Lower leg skin (tissue), 4 donors: Measurements from ENCODE around the gene MAP4K3. TPM values are rescaled to one million over a fixed set of nuclear protein-coding genes. Genes with fewer than 3 reads are reported as not detected.

ENCODE experiments used
- DNase-seq, 2 donors: peaks; one replicate each; pipeline ENCODE4 v3.0.0-alpha.2; 2019; ENCODE audit warnings: low spot score in 2 of 2
- H3K4me3 ChIP-seq: fragments of 200-600 bp; sonication (generic); 2 replicates; pipeline ENCODE4 v1.5.1; 2017; ENCODE audit warnings: mild to moderate bottlenecking, low read depth; ENCODE audit not compliant: poor library complexity, severe bottlenecking
- POLR2A ChIP-seq, 2 donors: fragments of 450-650 bp; IDR thresholded peaks; one replicate each; pipeline ENCODE4 v1.6.1; 2016 to 2017; ENCODE audit warnings: antibody characterized with exemption in 2 of 2, mild to moderate bottlenecking in 1 of 2, moderate library complexity in 1 of 2
- WGBS, 2 donors: methylation state at CpG; one replicate each; pipeline ENCODE4 v1.1.5; 2018; 5-methylcytosine and 5-hydroxymethylcytosine counted together
- intact Hi-C: fragments of 100-400 bp; cut with DNase I; formaldehyde crosslinking; loops from one replicate; pipeline ENCODE4 v1.15.0; 2023; ENCODE audit warnings: low total_unique reads
- total RNA-seq, 4 donors: library from RNA; depleted of rRNA; stranded (reverse); fragments of >200 nt; gene quantifications; one replicate each; pipeline ENCODE4 v1.1.0, GENCODE V29; 2016
- TF ChIP-seq, protein P1 (sequence below), 3 donors: fragments of 450-650 bp; IDR thresholded peaks; one replicate each; pipeline ENCODE4 v1.5.1; 2016; ENCODE audit warnings: antibody characterized with exemption in 3 of 3, mild to moderate bottlenecking in 3 of 3, moderate library complexity in 2 of 3

The MAP4K3 gene
- total RNA-seq, 4 donors from 2014 or later: 43.1 to 68.8 (median 45.6) TPM

DNA sequence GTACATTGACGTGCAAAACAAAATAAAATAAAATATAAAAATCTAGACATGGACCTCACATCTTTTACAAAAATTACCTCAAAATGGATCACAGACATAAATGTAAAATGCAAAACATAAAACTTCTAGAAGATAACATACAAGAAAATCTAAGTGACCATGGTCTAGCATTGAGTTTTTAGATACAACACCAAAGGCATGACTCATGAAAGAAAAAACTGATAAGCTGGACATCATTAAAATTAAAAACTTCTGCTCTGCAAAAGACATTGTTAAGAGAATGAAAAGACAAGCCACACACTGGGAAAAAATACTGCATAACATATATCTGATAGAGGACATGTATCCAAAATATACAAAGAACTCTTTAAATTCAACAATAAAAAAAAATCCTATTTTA, 14.4 kb downstream of the MAP4K3 start:
- intact Hi-C loops: no loop called here
- DNase-seq: no peak
- WGBS, 2 donors: 100% methylated on average over 1 of the region's 1 CpG
- H3K4me3 ChIP-seq: no peak overlapping the region
- TF ChIP-seq POLR2A (IDR thresholded peaks at IDR 0.05): no peak
- TF ChIP-seq, protein P1, sequence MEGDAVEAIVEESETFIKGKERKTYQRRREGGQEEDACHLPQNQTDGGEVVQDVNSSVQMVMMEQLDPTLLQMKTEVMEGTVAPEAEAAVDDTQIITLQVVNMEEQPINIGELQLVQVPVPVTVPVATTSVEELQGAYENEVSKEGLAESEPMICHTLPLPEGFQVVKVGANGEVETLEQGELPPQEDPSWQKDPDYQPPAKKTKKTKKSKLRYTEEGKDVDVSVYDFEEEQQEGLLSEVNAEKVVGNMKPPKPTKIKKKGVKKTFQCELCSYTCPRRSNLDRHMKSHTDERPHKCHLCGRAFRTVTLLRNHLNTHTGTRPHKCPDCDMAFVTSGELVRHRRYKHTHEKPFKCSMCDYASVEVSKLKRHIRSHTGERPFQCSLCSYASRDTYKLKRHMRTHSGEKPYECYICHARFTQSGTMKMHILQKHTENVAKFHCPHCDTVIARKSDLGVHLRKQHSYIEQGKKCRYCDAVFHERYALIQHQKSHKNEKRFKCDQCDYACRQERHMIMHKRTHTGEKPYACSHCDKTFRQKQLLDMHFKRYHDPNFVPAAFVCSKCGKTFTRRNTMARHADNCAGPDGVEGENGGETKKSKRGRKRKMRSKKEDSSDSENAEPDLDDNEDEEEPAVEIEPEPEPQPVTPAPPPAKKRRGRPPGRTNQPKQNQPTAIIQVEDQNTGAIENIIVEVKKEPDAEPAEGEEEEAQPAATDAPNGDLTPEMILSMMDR (IDR thresholded peaks at IDR 0.05): no peak

DNA sequence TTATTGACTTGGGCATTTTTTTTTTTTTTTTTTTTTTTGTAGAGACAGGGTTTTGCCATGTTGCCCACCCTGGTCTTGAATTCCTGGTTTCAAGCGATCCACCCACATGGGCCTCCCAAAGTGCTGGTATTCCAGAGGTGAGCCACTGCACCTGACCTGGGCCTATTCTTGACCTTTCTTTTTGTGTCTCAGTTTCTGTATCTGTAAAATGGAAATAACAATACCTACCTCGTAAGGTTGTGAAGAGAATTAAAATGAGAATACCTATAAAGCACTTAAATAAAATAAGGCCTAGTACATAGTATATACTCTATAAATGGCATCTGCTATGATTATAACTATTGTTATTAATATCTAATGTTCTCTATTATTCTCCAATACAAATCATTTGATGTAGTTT, 15.7 kb downstream of the MAP4K3 start:
- WGBS, 2 donors: 97 to 98% methylated on average over 2 of the region's 2 CpGs
- DNase-seq: no peak
- intact Hi-C loops: no loop called here
- TF ChIP-seq, protein P1 (IDR thresholded peaks at IDR 0.05): no peak
- TF ChIP-seq POLR2A (IDR thresholded peaks at IDR 0.05): no peak
- H3K4me3 ChIP-seq: no peak overlapping the region

DNA sequence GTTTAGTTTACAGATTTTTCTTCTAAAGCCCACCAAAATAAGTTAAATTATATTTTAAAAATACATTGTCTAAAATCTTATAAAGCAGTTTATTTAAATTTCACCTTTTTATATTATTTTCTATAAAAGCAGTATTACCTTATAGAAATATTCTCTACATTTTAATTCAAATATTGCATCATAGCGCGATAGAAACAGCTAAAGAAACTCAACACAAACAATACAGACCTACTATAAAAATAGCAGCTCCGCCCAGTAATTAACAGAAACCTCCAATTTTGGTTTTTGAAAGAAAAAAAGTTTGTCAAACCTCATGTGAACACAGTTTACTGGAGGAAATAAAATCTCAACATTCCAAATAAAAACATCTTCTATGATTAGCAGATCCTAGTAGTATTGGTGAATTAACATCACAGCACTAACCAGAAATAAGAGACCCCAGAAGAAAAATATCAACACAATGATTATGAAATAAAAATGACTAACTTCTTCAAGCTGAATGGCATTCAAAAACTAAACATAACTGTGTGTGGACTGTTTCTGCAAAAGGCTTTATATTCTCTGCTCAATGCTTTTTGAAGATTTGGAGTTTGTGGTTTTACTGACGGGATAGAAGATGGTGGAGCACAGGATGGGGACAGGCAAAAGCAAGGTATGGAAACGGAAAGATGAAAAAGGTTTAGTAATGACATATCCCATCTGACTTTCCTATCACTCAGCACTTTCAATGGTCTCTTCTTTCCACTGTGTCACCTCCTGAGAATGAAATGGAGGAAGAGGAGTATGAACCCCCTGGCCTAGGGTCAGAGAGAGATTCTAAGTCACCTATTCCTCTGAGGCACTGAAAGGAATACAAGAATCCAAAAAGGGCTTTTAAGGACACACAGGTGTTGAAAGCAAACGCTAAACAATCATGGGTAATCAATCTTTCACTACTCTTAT, 17.5 kb downstream of the MAP4K3 start:
- DNase-seq: no peak
- WGBS, 2 donors: 83 to 89% methylated on average over 6 of the region's 6 CpGs
- TF ChIP-seq POLR2A (IDR thresholded peaks at IDR 0.05): no peak
- TF ChIP-seq, protein P1 (IDR thresholded peaks at IDR 0.05): no peak
- intact Hi-C loops: no loop called here
- H3K4me3 ChIP-seq: no peak overlapping the region

DNA sequence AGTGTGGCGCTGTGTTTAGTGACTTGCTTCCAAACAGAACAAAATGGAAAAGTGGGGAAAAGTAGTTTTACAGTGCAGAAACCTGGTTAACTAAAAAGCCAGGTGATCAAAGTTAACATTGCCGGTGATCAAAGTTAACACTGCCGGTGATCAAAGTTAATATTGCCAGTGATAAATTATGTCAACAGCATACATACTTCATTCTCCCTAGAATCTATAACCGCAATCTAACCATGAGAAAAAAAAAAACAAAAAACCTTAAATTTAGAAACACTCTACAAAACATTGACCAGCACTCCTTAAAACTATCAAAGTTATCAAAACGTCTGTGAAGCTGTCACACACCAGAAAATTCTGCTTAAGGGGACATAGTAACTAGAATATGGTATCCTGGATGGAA, 18.6 kb downstream of the MAP4K3 start:
- 77 to 84% methylated on average over 5 of the region's 5 CpGs for WGBS, 2 donors
- intact Hi-C loops: no loop called here
- no peak for DNase-seq
- no peak overlapping the region for H3K4me3 ChIP-seq
- TF ChIP-seq POLR2A (IDR thresholded peaks at IDR 0.05): no peak

GRCh38 chr2:39416140-39416539, 20.9 kb downstream of the MAP4K3 start:
- no peak for TF ChIP-seq POLR2A (IDR thresholded peaks at IDR 0.05)
- no peak for DNase-seq
- WGBS, 2 donors: 19 to 36% methylated on average over 2 of the region's 2 CpGs
- H3K4me3 ChIP-seq: no peak overlapping the region
- intact Hi-C loops: no loop called here

DNA sequence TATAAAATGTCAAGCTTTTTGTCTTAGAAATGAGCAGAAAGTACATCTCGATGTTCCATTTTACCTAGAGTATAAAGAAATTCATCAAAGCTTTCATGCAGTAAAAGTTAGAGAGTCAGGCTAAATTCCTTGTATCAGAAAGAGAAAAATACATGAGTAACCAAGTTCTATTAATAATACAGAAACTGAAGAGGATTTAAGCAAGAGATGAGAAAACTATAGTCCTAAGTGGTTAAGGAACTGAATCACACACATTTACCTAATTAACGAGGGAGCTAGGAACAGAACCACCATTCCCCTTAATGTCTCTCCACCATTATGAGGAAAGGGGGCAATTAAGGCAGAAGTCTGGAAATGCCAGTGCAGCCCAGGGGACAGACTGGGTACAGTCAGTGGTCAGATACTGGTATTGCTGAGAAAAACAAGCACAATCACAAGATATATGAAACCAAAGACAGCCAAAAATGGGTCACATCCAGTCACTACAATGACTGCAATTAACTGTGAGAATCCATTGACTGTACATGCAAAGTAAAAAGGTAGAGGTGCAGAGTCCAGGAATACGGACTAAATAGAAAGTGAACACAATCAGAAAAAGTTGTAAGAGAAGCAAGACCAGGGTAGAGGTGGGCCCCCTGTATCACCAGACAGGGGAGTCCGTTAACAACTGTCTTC, 23.9 kb downstream of the MAP4K3 start:
- intact Hi-C loops: no loop called here
- TF ChIP-seq, protein P1 (IDR thresholded peaks at IDR 0.05): no peak
- WGBS, 2 donors: 84 to 91% methylated on average over 4 of the region's 4 CpGs
- DNase-seq: no peak
- no peak overlapping the region for H3K4me3 ChIP-seq
